Thyroid gland (tissue), 4 donors: ENCODE results near the gene NYAP1.

Source experiments
- POLR2A ChIP-seq, 2 donors: fragments of 450-650 bp; IDR thresholded peaks; one replicate each; pipeline ENCODE4 v1.6.1; 2017; ENCODE audit warnings: antibody characterized with exemption in 2 of 2, mild to moderate bottlenecking in 2 of 2, moderate library complexity in 1 of 2
- TF ChIP-seq, protein P1 (sequence below), 6 experiments: fragments of 200-600 bp in 3 of 6; fragments of 450-650 bp in 3 of 6; sonication (generic) in 3 of 6; IDR thresholded peaks; one replicate each; pipeline ENCODE4 v1.5.1; 2016 to 2019; ENCODE audit warnings: antibody characterized with exemption in 6 of 6, mild to moderate bottlenecking in 2 of 6, inconsistent platforms in 1 of 6, moderate library complexity in 1 of 6

DNA sequence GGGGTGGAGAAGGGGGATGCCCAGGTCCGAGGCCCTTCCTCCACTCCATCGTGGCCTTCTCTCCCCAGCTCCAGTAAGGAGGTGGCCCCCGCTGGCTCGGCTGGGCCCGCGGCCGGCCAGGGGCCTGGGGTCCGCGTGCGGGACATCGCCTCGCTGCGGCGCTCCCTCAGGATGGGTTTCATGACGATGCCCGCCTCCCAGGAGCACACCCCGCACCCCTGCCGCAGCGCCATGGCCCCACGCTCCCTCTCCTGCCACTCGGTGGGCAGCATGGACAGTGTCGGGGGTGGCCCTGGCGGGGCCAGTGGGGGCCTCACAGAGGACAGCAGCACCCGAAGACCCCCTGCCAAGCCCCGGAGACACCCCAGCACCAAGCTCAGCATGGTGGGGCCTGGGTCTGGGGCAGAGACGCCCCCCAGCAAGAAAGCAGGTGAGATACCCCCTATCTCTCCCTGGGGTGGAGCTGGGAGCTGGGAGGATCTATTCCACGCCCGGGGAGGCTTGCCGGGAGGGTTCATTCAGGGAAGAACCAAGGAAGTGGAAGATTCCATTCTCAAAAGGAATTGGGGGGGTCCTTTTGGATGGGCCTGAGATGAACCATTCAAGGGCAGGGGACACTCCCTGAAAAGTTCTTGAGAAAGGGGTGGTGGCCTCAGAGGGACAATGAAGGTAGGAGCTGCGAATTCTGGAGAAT is 3.2 kb downstream of the NYAP1 start:
- no peak for TF ChIP-seq POLR2A (IDR thresholded peaks at IDR 0.05)
- TF ChIP-seq, protein P1, sequence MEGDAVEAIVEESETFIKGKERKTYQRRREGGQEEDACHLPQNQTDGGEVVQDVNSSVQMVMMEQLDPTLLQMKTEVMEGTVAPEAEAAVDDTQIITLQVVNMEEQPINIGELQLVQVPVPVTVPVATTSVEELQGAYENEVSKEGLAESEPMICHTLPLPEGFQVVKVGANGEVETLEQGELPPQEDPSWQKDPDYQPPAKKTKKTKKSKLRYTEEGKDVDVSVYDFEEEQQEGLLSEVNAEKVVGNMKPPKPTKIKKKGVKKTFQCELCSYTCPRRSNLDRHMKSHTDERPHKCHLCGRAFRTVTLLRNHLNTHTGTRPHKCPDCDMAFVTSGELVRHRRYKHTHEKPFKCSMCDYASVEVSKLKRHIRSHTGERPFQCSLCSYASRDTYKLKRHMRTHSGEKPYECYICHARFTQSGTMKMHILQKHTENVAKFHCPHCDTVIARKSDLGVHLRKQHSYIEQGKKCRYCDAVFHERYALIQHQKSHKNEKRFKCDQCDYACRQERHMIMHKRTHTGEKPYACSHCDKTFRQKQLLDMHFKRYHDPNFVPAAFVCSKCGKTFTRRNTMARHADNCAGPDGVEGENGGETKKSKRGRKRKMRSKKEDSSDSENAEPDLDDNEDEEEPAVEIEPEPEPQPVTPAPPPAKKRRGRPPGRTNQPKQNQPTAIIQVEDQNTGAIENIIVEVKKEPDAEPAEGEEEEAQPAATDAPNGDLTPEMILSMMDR (IDR thresholded peaks at IDR 0.05), result no peak
